GM06990 (cell line): Measurements from ENCODE around the gene CCDC137.

Source experiments
- DNase-seq: peaks from one replicate; pipeline ENCODE4 v3.0.0-alpha.2; 2011; ENCODE audit not compliant: insufficient read length; ENCODE audit errors: extremely low read depth
- H3K27me3 ChIP-seq: replicated peaks from 2 replicates; pipeline ENCODE4 v1.6.0; 2011; ENCODE audit warnings: low read length; ENCODE audit not compliant: control insufficient read depth, insufficient read depth
- H3K36me3 ChIP-seq: 2 replicates; pipeline ENCODE4 v1.5.1; 2011; ENCODE audit warnings: low read length; ENCODE audit not compliant: control insufficient read depth, insufficient read depth
- H3K4me3 ChIP-seq: replicated peaks from 2 replicates; pipeline ENCODE4 v1.5.1; 2011; ENCODE audit warnings: low read depth, mild to moderate bottlenecking, control low read depth, low read length
- TF ChIP-seq, protein P1 (sequence below): IDR thresholded peaks from 2 replicates; pipeline ENCODE4 v1.5.1; 2011; ENCODE audit warnings: low read length, control low read depth, mild to moderate bottlenecking, inconsistent platforms; ENCODE audit not compliant: insufficient read depth, poor library complexity, severe bottlenecking

CCDC137 gene

DNA sequence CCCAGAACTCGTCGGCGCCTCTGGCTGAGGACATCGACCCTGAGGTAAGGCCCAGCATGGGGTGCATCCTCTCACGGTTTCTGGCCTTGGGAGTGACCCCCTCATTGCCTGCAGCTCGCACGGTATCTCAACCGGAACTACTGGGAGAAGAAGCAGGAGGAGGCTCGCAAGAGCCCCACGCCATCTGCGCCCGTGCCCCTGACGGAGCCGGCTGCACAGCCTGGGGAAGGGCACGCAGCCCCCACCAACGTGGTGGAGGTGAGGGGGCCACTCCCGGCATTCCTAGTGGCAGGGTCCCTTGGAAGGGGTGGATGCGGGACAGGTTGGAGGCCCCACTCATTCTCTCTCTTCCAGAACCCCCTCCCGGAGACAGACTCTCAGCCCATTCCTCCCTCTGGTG is 28.3 kb downstream of the CCDC137 start:
- no peak overlapping the region for H3K4me3 ChIP-seq
- no peaks in the 10 kb centered on the region for H3K27me3 ChIP-seq
- H3K36me3 ChIP-seq: peaks cover 53% of the 10 kb centered on the region
- TF ChIP-seq, protein P1, sequence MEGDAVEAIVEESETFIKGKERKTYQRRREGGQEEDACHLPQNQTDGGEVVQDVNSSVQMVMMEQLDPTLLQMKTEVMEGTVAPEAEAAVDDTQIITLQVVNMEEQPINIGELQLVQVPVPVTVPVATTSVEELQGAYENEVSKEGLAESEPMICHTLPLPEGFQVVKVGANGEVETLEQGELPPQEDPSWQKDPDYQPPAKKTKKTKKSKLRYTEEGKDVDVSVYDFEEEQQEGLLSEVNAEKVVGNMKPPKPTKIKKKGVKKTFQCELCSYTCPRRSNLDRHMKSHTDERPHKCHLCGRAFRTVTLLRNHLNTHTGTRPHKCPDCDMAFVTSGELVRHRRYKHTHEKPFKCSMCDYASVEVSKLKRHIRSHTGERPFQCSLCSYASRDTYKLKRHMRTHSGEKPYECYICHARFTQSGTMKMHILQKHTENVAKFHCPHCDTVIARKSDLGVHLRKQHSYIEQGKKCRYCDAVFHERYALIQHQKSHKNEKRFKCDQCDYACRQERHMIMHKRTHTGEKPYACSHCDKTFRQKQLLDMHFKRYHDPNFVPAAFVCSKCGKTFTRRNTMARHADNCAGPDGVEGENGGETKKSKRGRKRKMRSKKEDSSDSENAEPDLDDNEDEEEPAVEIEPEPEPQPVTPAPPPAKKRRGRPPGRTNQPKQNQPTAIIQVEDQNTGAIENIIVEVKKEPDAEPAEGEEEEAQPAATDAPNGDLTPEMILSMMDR: no peak
- DNase-seq: no peak

DNA sequence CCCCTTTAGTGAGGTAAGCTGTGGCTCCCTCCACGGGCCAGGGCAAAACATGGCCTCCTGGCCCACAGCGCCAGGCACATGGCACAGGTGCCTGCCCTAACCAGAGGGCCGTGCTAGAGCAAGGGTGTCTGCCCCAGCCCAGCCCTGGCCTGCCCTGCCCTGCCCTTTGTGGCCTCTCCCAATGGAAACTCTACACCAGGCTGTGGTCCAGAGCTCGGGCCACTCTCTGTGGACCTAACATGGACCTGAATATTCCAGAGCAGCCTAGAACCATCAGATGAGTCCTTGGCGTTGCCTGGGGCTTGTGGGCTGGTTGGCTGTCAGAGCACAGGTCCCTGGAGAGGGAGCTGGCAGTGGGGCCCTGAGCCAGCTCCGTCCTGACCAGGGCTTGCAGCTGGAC is 28.7 kb downstream of the CCDC137 start:
- no peak for DNase-seq
- Histone ChIP-seq H3K36me3 (peaks cover 53% of the 10 kb centered on the region), H3K27me3 (no peaks in the 10 kb centered on the region), H3K4me3 (no peak overlapping the region)
- TF ChIP-seq, protein P1: no peak

DNA sequence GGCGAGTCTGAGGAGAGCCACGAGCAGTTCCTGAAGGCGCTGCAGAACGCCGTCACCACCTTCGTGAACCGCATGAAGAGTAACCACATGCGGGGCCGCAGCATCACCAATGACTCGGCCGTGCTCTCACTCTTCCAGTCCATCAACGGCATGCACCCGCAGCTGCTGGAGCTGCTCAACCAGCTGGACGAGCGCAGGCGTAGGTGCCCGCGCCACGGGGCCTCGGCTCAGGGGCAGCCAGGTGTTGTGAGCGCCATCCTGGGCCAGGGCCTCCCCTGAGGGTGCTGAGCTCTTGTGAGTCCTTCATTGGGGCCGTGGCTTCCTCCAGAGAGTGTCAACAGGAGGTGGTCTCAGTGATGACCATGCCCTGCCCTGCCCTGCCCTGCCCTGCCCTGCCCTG is 29.3 kb downstream of the CCDC137 start:
- no peak for DNase-seq
- peaks cover 53% of the 10 kb centered on the region for H3K36me3 ChIP-seq
- TF ChIP-seq, protein P1: no peak
- H3K4me3 ChIP-seq: no peak overlapping the region
- H3K27me3 ChIP-seq: no peaks in the 10 kb centered on the region

DNA sequence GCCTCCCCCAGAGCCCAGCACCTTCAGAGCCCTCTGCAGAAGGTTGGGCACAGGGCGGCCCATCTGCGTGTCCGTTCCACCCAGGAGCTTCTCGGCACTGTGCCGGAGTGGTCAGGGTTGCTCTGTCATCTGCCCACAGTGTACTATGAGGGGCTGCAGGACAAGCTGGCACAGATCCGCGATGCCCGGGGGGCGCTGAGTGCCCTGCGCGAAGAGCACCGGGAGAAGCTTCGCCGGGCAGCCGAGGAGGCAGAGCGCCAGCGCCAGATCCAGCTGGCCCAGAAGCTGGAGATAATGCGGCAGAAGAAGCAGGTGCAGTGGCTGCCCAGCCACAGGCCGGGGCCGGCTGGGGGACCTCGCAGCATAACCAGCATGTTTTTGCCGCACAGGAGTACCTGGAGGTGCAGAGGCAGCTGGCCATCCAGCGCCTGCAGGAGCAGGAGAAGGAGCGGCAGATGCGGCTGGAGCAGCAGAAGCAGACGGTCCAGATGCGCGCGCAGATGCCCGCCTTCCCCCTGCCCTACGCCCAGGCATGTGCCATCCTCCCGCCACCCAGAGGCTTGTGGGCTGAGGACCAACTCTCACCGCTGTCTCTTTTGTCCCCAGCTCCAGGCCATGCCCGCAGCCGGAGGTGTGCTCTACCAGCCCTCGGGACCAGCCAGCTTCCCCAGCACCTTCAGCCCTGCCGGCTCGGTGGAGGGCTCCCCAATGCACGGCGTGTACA is 29.8 kb downstream of the CCDC137 start:
- no peak for DNase-seq
- H3K4me3 ChIP-seq: no peak overlapping the region
- TF ChIP-seq, protein P1: no peak
- H3K27me3 ChIP-seq: no peaks in the 10 kb centered on the region
- peaks cover 56% of the 10 kb centered on the region for H3K36me3 ChIP-seq

DNA sequence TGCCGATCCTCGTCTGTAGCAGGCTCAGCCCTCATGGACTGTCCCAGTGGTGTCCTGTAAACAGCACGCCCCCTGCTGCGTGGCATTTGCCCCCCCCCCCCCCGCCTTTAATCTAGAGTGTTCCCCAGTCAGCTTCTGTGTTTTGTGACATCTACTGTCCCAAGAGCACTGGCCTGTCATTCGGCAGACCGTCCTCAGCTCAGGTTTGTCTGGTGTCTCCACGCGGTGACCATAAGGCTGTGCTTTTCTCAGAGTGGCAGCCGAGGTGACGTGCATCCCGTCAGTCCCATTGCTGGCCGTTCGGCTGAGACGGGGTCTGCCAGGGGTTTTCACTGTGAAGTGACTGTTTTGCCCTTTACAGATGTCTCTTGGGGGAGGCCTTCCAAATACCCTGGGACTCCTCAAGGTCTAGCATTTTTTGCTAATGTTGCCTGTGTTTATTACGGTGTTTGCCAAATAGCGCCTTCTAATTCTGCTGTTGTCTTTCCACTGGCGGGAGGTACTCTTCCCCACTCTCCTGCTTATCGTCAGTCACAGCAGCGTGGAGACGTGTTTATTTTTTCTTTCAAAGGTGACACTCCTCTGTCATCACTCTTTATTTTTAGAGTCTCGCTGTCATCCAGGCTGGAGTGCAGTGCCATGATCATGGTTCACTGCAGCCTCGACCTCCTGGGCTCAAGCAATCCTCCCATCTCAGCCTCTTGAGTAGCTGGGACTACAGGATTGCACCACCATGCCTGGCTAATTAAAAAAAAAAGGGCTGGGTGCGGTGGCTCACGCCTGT is 30.9 kb downstream of the CCDC137 start:
- TF ChIP-seq, protein P1: no peak
- Histone ChIP-seq H3K27me3 (no peaks in the 10 kb centered on the region), H3K4me3 (no peak overlapping the region), H3K36me3 (peaks cover 52% of the 10 kb centered on the region)
- no peak for DNase-seq
